DND-41 (cell line): ENCODE data around the gene SLC1A7.

Source experiments
- CTCF ChIP-seq: IDR thresholded peaks from 2 replicates; pipeline ENCODE4 v1.5.1; 2012; ENCODE audit warnings: borderline replicate concordance, low read length, moderate library complexity, mild to moderate bottlenecking; ENCODE audit not compliant: poor library complexity, severe bottlenecking; ENCODE audit errors: extremely low read depth
- EZH2 ChIP-seq: IDR thresholded peaks from 3 replicates; pipeline ENCODE4 v1.6.1; 2012; ENCODE audit warnings: borderline replicate concordance, low read depth, mild to moderate bottlenecking, moderate library complexity, low read length, inconsistent platforms; ENCODE audit not compliant: severe bottlenecking

- TF ChIP-seq CTCF (no peak), EZH2 (no peak)
Measured at GRCh38 chr1:53145619-53145941, 3.1 kb upstream of the SLC1A7 start.
